ENCODE results near the gene HIVEP3. TPM values are rescaled to one million over a fixed set of nuclear protein-coding genes. Genes with fewer than 3 reads are reported as not detected.

Gene HIVEP3
- total RNA-seq, 1 experiment from 2014 or later, result 6.0 TPM

GRCh38 chr1:41662061-41662764 lies 256.5 kb downstream of the HIVEP3 start:
- ATAC-seq (peak; percentile 84), DNase-seq (ENCODE audit: low read depth, low spot score) (no peak)
- no TSS peak for BruUV-seq (replicated peaks)
- Histone ChIP-seq H3K27ac (ENCODE audit: low read length) (no peak overlapping the region), H3K9me3 (ENCODE audit: control insufficient read depth, insufficient read depth, low read depth, low read length) (no peaks in the 10 kb centered on the region), H3K4me1 (ENCODE audit: control insufficient read depth, insufficient read depth, low read length) (peaks cover 25% of the 10 kb centered on the region), H3K36me3 (ENCODE audit: control insufficient read depth, insufficient read depth, low read length) (peaks cover 4% of the 10 kb centered on the region; the same call in 1 of the 2 replicates), H3K4me3 (ENCODE audit: low read depth in 2 of 2, low read length in 2 of 2) (peak overlapping the region; percentile 50 to 51), H3K27me3 (ENCODE audit: control insufficient read depth, insufficient read depth, low read length) (peaks cover 6% of the 10 kb centered on the region)
- in situ Hi-C loops (cut with HindIII; ENCODE audit: low pct_unique_long_range_greater_than_20kb, low sequenced_read_pairs), result no loop called here
- TF ChIP-seq TCF7L2 (IDR thresholded peaks at IDR 0.05; ENCODE audit: low read depth, low read length), result no peak
- no peak for TF ChIP-seq SIN3A (IDR thresholded peaks at IDR 0.05; ENCODE audit: borderline replicate concordance, insufficient read depth, low read depth, low read length)
- TF ChIP-seq, protein P1, sequence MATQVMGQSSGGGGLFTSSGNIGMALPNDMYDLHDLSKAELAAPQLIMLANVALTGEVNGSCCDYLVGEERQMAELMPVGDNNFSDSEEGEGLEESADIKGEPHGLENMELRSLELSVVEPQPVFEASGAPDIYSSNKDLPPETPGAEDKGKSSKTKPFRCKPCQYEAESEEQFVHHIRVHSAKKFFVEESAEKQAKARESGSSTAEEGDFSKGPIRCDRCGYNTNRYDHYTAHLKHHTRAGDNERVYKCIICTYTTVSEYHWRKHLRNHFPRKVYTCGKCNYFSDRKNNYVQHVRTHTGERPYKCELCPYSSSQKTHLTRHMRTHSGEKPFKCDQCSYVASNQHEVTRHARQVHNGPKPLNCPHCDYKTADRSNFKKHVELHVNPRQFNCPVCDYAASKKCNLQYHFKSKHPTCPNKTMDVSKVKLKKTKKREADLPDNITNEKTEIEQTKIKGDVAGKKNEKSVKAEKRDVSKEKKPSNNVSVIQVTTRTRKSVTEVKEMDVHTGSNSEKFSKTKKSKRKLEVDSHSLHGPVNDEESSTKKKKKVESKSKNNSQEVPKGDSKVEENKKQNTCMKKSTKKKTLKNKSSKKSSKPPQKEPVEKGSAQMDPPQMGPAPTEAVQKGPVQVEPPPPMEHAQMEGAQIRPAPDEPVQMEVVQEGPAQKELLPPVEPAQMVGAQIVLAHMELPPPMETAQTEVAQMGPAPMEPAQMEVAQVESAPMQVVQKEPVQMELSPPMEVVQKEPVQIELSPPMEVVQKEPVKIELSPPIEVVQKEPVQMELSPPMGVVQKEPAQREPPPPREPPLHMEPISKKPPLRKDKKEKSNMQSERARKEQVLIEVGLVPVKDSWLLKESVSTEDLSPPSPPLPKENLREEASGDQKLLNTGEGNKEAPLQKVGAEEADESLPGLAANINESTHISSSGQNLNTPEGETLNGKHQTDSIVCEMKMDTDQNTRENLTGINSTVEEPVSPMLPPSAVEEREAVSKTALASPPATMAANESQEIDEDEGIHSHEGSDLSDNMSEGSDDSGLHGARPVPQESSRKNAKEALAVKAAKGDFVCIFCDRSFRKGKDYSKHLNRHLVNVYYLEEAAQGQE (IDR thresholded peaks at IDR 0.05; ENCODE audit: insufficient read depth in 1 of 2, low read depth in 2 of 2, low read length in 1 of 2), result no peak
- no peak for TF ChIP-seq POLR2AphosphoS5 (IDR thresholded peaks at IDR 0.05; ENCODE audit: low read depth, low read length)
- no peak for TF ChIP-seq CTCF (IDR thresholded peaks at IDR 0.05)
- ChIA-PET POLR2A (no interaction called here), CTCF (no interaction called here)
- intact Hi-C loops (cut with micrococcal nuclease; ENCODE audit: unreplicated experiment), result no loop called here

GRCh38 chr1:41661428-41662060 lies 257.2 kb downstream of the HIVEP3 start:
- peaks cover 25% of the 10 kb centered on the region for H3K4me1 ChIP-seq (ENCODE audit: control insufficient read depth, insufficient read depth, low read length)
- H3K9me3 ChIP-seq (ENCODE audit: control insufficient read depth, insufficient read depth, low read depth, low read length), result no peaks in the 10 kb centered on the region
- DNase-seq (ENCODE audit: low read depth, low spot score) (no peak), ATAC-seq (peak; percentile 37)
- in situ Hi-C loops (cut with HindIII; ENCODE audit: low pct_unique_long_range_greater_than_20kb, low sequenced_read_pairs), result no loop called here
- POLR2A ChIA-PET, result no interaction called here
- CTCF ChIA-PET, result no interaction called here
- H3K36me3 ChIP-seq (ENCODE audit: control insufficient read depth, insufficient read depth, low read length), result peaks cover 4% of the 10 kb centered on the region; the same call in 1 of the 2 replicates
- H3K27ac ChIP-seq (ENCODE audit: low read length), result no peak overlapping the region
- no TSS peak for BruUV-seq (replicated peaks)
- H3K27me3 ChIP-seq (ENCODE audit: control insufficient read depth, insufficient read depth, low read length), result peaks cover 6% of the 10 kb centered on the region
- peak overlapping the region; percentile 46 to 50 for H3K4me3 ChIP-seq (ENCODE audit: low read depth in 2 of 2, low read length in 2 of 2)
- intact Hi-C loops (cut with micrococcal nuclease; ENCODE audit: unreplicated experiment), result no loop called here
- TF ChIP-seq SIN3A (IDR thresholded peaks at IDR 0.05; ENCODE audit: borderline replicate concordance, insufficient read depth, low read depth, low read length) (0 out of 2 replicates have a peak, but pooled peaks have one; percentile 34), TCF7L2 (IDR thresholded peaks at IDR 0.05; ENCODE audit: low read depth, low read length) (no peak)

Measured in Panc1 (cell line).